Gastrocnemius medialis (tissue), 4 donors: ENCODE results near the gene ENO4. TPM values are rescaled to one million over a fixed set of nuclear protein-coding genes. Genes with fewer than 3 reads are reported as not detected.

Experiments used
- ATAC-seq, 2 donors: fragments of 150-250 bp; one replicate each; pipeline ENCODE4 v1.9.1; 2016
- DNase-seq, 2 donors: peaks; one replicate each; pipeline ENCODE4 v3.0.0-alpha.2; 2019
- H3K27ac ChIP-seq, 4 donors: fragments of 200-600 bp; sonication (generic); 1 replicate in 1 of 4; 2 replicates in 3 of 4; pipeline ENCODE4 v1.5.1; 2016 to 2018; ENCODE audit warnings: mild to moderate bottlenecking in 2 of 4, moderate library complexity in 1 of 4
- H3K27me3 ChIP-seq, 3 donors: fragments of 200-600 bp; sonication (generic) in 2 of 3; 1 replicate in 1 of 3; 2 replicates in 2 of 3; pipeline versions ENCODE4 v1.5.1 to v1.6.0; 2016 to 2019; ENCODE audit warnings: mild to moderate bottlenecking in 1 of 3, moderate library complexity in 1 of 3
- H3K36me3 ChIP-seq, 2 donors: fragments of 200-600 bp; sonication (generic) in 1 of 2; one replicate each; pipeline ENCODE4 v1.5.1; 2017 to 2018
- H3K4me1 ChIP-seq, 2 donors: fragments of 200-600 bp; sonication (generic) in 1 of 2; one replicate each; pipeline ENCODE4 v1.5.1; 2016 to 2017; ENCODE audit warnings: mild to moderate bottlenecking in 2 of 2
- H3K4me3 ChIP-seq, 4 donors: fragments of 200-600 bp; sonication (generic) in 3 of 4; 1 replicate in 1 of 4; 2 replicates in 3 of 4; pipeline ENCODE4 v1.5.1; 2016 to 2019; ENCODE audit warnings: mild to moderate bottlenecking in 2 of 4
- H3K9me3 ChIP-seq, 3 donors: fragments of 200-600 bp; sonication (generic) in 2 of 3; 1 replicate in 1 of 3; 2 replicates in 2 of 3; pipeline ENCODE4 v1.5.1; 2016 to 2019
- CTCF ChIP-seq, 5 experiments: fragments of 450-650 bp in 3 of 5; fragments of 200-600 bp in 2 of 5; sonication (generic) in 2 of 5; IDR thresholded peaks in 4 of 5; conservative IDR thresholded peaks in 1 of 5; 1 replicate in 4 of 5; 2 replicates in 1 of 5; pipeline ENCODE4 v1.5.1; 2016 to 2019; ENCODE audit warnings: antibody characterized with exemption in 5 of 5, mild to moderate bottlenecking in 3 of 5, moderate library complexity in 3 of 5
- POLR2A ChIP-seq, 2 donors: fragments of 450-650 bp; IDR thresholded peaks; one replicate each; pipeline ENCODE4 v1.6.1; 2017; ENCODE audit warnings: antibody characterized with exemption in 2 of 2, mild to moderate bottlenecking in 2 of 2, moderate library complexity in 2 of 2
- in situ Hi-C, 4 donors: fragments of 200-750 bp; cut with MboI; loops; one replicate each; pipeline versions ENCODE4 v1.15.0 to v1.8.0; 2017; ENCODE audit warnings: low sequenced_read_pairs in 4 of 4
- intact Hi-C: fragments of 100-400 bp; cut with DNase I; formaldehyde crosslinking; loops from one replicate; pipeline ENCODE4 v1.15.1; 2023; ENCODE audit warnings: low total_unique reads
- total RNA-seq, 4 donors: library from RNA; depleted of rRNA; stranded (reverse); fragments of >200 nt; gene quantifications; one replicate each; pipeline versions ENCODE4 v1.1.0 to v1.2.3, GENCODE V29; 2016

Gene ENO4
- total RNA-seq, 4 donors from 2014 or later, result not detected

- TF ChIP-seq POLR2A (IDR thresholded peaks at IDR 0.05), result no peak
- no peak for TF ChIP-seq CTCF (IDR thresholded peaks at IDR 0.05 in 4 of 5, conservative IDR thresholded peaks at IDR 0.05 in 1 of 5)
- in situ Hi-C loops, result no loop called here
- no peaks in the 10 kb centered on the region for H3K4me1 ChIP-seq
- H3K27ac ChIP-seq, result no peak overlapping the region
- intact Hi-C loops, result no loop called here
- no peak overlapping the region for H3K4me3 ChIP-seq
- ATAC-seq, result no peak
- no peaks in the 10 kb centered on the region for H3K36me3 ChIP-seq
- no peaks in the 10 kb centered on the region for H3K9me3 ChIP-seq
- H3K27me3 ChIP-seq, result peaks cover 0 to 12% (median 4%) of the 10 kb centered on the region in 3 donors
- no peak for DNase-seq
Measured at GRCh38 chr10:116817178-116817577, 32.1 kb upstream of the ENO4 start.

- Histone ChIP-seq H3K4me1 (no peaks in the 10 kb centered on the region), H3K9me3 (no peaks in the 10 kb centered on the region), H3K4me3 (no peak overlapping the region), H3K27me3 (peaks cover 0 to 12% (median 4%) of the 10 kb centered on the region in 3 donors), H3K36me3 (no peaks in the 10 kb centered on the region), H3K27ac (no peak overlapping the region)
- DNase-seq, result no peak
- intact Hi-C loops (no loop called here), in situ Hi-C loops (no loop called here)
- TF ChIP-seq CTCF (IDR thresholded peaks at IDR 0.05 in 4 of 5, conservative IDR thresholded peaks at IDR 0.05 in 1 of 5), result no peak
- TF ChIP-seq POLR2A (IDR thresholded peaks at IDR 0.05), result no peak
- no peak for ATAC-seq
Measured at GRCh38 chr10:116817780-116818343, 31.4 kb upstream of the ENO4 start.

GRCh38 chr10:116819999-116820677 lies 29.2 kb upstream of the ENO4 start:
- TF ChIP-seq POLR2A (IDR thresholded peaks at IDR 0.05), result no peak
- no peak for TF ChIP-seq CTCF (IDR thresholded peaks at IDR 0.05 in 4 of 5, conservative IDR thresholded peaks at IDR 0.05 in 1 of 5)
- intact Hi-C loops, result no loop called here
- no peak for ATAC-seq
- H3K9me3 ChIP-seq, result no peaks in the 10 kb centered on the region
- H3K36me3 ChIP-seq, result no peaks in the 10 kb centered on the region
- in situ Hi-C loops, result no loop called here
- DNase-seq, result no peak
- no peaks in the 10 kb centered on the region for H3K4me1 ChIP-seq
- H3K4me3 ChIP-seq, result no peak overlapping the region
- H3K27me3 ChIP-seq, result peaks cover 0 to 12% (median 4%) of the 10 kb centered on the region in 3 donors
- H3K27ac ChIP-seq, result no peak overlapping the region

- in situ Hi-C loops (no loop called here), intact Hi-C loops (no loop called here)
- no peak overlapping the region for H3K27ac ChIP-seq
- no peak for ATAC-seq
- no peaks in the 10 kb centered on the region for H3K9me3 ChIP-seq
- no peaks in the 10 kb centered on the region for H3K27me3 ChIP-seq
- DNase-seq, result no peak
- no peaks in the 10 kb centered on the region for H3K4me1 ChIP-seq
- TF ChIP-seq CTCF (IDR thresholded peaks at IDR 0.05 in 4 of 5, conservative IDR thresholded peaks at IDR 0.05 in 1 of 5) (no peak), POLR2A (IDR thresholded peaks at IDR 0.05) (no peak)
- no peaks in the 10 kb centered on the region for H3K36me3 ChIP-seq
- H3K4me3 ChIP-seq, result no peak overlapping the region
Measured at GRCh38 chr10:116825901-116826300, 23.4 kb upstream of the ENO4 start.
